Brain microvascular endothelial cell (primary cell): Measurements from ENCODE around the gene PSPH.
"Not testable (repeated sequence)": the region's sequence is repeated elsewhere in the genome, so short reads cannot be mapped to it uniquely, and the experiment has no call there.

Experiments used
- DNase-seq: peaks from one replicate; pipeline ENCODE4 v3.0.0-alpha.2; 2020
- H3K27ac ChIP-seq: fragments of 250-450 bp; sonication (Bioruptor Pico); 2 replicates; pipeline ENCODE4 v1.5.1; 2020; ENCODE audit warnings: mild to moderate bottlenecking, moderate library complexity
- H3K27me3 ChIP-seq: fragments of 250-450 bp; sonication (Bioruptor Pico); replicated peaks from 2 replicates; pipeline ENCODE4 v1.5.1; 2020; ENCODE audit warnings: mild to moderate bottlenecking
- H3K36me3 ChIP-seq: fragments of 250-450 bp; sonication (Bioruptor Pico); replicated peaks from 2 replicates; pipeline ENCODE4 v1.5.1; 2020; ENCODE audit warnings: mild to moderate bottlenecking
- H3K4me3 ChIP-seq: 2 replicates; pipeline ENCODE4 v1.5.1; 2011; ENCODE audit warnings: low read depth, mild to moderate bottlenecking, control low read depth, low read length, moderate library complexity
- in situ Hi-C: cut with HindIII; loops from 2 replicates; pipeline ENCODE4 v1.10.0; 2017; ENCODE audit warnings: low sequenced_read_pairs, low pct_ligation_motif_present
- TF ChIP-seq, protein P1 (sequence below): IDR thresholded peaks from 2 replicates; pipeline ENCODE4 v1.5.1; 2011; ENCODE audit warnings: low read depth, mild to moderate bottlenecking, moderate library complexity, low read length, control low read depth, inconsistent platforms; ENCODE audit errors: missing control alignments

Gene PSPH

DNA sequence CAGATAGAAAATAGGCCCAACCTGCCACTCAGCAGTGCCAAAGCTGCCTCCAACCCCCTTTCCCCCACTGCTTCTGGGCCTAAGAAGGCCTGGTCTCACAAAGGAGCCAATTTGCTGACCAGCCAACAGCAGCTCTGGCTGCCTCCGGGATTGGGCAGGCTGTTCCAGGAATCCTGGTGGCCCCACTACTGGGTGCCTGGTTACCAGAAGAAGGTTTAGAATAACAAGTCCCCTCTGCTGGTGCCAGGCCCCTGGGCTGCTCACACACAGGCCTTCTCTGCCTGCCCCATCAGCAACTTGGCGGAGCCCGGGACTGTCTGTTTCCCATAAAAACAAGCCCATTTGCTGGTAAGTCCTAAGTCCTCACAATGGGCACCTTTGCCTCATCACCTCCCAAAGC lies 40.3 kb upstream of the PSPH start:
- H3K36me3 ChIP-seq: no peaks in the 10 kb centered on the region
- no peak for DNase-seq
- TF ChIP-seq, protein P1, sequence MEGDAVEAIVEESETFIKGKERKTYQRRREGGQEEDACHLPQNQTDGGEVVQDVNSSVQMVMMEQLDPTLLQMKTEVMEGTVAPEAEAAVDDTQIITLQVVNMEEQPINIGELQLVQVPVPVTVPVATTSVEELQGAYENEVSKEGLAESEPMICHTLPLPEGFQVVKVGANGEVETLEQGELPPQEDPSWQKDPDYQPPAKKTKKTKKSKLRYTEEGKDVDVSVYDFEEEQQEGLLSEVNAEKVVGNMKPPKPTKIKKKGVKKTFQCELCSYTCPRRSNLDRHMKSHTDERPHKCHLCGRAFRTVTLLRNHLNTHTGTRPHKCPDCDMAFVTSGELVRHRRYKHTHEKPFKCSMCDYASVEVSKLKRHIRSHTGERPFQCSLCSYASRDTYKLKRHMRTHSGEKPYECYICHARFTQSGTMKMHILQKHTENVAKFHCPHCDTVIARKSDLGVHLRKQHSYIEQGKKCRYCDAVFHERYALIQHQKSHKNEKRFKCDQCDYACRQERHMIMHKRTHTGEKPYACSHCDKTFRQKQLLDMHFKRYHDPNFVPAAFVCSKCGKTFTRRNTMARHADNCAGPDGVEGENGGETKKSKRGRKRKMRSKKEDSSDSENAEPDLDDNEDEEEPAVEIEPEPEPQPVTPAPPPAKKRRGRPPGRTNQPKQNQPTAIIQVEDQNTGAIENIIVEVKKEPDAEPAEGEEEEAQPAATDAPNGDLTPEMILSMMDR: no peak
- H3K27me3 ChIP-seq: no peaks in the 10 kb centered on the region
- H3K4me3 ChIP-seq: no peak overlapping the region
- no peak overlapping the region for H3K27ac ChIP-seq
- in situ Hi-C loops: no loop called here

DNA sequence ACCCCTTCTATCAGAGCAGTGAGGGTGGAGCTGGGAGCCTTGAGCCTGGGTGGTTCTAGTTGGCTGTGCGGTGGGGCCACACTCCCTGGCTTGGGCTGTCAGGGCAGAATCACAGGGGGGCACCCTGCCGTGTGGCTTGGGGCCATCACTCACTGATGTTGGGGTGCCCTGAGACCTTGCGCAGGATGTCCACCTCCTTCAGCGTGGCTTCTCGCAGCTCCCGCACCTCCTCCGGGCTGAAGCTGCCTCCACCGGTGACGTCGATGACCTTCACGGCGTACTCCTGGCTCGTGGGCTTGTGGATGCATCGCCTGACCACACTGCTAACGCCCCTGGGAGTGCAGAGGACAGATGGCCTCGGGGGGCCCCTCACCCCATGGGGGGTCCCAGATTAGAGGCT lies 36.2 kb upstream of the PSPH start:
- H3K27ac ChIP-seq: no peak overlapping the region
- in situ Hi-C loops: no loop called here
- TF ChIP-seq, protein P1: no peak

DNA sequence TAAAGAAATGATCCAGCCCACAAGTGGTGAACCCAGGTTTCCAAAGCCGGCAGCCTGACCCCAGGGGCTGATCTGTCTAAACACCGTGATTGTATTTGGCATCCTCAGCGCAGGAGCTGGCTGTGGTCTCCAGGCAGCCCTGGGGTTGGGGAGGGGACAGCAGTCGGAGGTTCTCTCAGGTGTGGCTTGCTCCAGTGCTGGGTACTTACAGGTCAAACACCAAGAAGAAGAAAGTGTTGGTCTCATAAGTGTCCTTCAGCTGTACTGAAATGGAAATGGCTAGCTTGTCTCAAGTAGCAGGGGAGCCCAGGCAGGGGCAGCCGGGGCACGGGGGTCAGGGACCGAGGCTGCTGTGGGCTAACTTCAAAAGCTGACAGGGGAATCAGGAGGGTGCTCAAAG lies 35.5 kb upstream of the PSPH start:
- in situ Hi-C loops: no loop called here
- no peak for DNase-seq

More for the DNA sequence above, 36.2 kb upstream of the PSPH start:
- Histone ChIP-seq H3K36me3 (peaks cover 2% of the 10 kb centered on the region), H3K27me3 (no peaks in the 10 kb centered on the region), H3K4me3 (no peak overlapping the region)
- no peak for DNase-seq

DNA sequence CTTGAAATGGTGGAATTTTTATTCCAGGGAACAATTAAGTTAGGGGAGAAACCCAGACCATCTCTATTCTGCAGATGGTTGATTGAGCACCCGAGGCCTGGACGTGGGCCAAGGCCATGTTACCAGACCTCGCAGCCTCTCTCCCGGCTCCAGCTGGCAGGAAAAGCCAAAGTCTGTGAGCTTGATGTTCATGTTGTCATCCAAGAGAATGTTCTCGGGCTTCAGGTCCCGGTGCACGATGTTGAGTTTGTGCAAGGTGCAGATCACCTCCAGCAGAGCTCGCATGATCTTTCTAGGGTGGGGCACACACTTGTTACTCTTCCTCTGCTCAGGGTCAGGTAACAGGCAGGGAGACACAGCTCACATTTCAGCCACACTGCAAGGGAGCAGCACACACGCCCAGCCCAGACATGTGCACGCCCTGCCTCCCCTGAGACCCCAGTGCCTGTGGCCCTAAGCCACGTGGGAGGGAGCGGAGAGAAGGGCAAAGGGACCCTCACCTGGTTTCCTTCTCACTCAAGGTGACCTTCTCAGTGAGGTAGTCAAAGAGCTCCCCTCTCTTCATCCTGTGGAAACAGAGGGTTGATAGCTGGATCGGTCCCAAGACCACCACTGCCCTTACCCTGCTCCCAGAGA lies 32.0 kb upstream of the PSPH start:
- TF ChIP-seq, protein P1: no peak
- no peak for DNase-seq
- Histone ChIP-seq H3K36me3 (peaks cover 30% of the 10 kb centered on the region), H3K4me3 (no peak overlapping the region), H3K27me3 (no peaks in the 10 kb centered on the region), H3K27ac (no peak overlapping the region)
- in situ Hi-C loops: no loop called here

More for the DNA sequence above, 35.5 kb upstream of the PSPH start:
- no peak overlapping the region for H3K27ac ChIP-seq
- peaks cover 6% of the 10 kb centered on the region for H3K36me3 ChIP-seq
- TF ChIP-seq, protein P1: no peak
- H3K4me3 ChIP-seq: no peak overlapping the region
- H3K27me3 ChIP-seq: no peaks in the 10 kb centered on the region

DNA sequence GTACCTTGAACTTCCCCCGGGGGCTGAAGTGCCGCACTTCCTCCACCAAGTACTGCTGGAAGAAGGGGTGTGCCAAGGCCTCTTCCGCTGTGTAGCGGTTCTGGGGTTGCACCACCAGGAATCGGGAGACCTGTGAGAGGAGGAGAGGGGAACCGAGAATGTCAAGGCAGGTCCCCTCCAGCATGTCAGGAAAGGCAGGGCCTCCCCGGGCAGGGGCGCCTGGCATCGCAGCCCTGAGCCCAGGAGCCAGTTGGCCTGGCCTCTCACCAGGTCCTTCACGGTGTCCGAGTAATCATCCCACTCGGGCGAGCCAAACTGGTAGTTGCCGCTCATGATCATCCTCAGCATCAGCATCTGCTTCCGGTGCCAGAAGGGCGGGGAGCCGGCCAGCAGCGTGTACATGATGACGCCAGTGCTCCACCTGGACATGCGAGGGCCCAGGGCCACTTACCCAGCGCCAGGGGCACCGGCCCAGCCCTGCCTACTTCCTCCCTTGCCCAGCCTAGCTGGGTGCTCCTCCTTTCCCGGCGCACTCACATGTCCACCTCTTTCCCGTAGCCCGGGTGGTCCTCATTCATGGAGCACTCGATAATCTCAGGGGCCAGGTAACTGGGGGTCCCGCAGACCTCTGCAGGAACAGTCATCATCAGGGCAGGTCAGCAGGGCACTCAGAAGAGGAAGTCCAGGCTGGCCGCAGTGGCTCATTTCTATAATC lies 30.5 kb upstream of the PSPH start:
- TF ChIP-seq, protein P1: no peak
- peaks cover 37% of the 10 kb centered on the region for H3K36me3 ChIP-seq
- no peak overlapping the region for H3K4me3 ChIP-seq
- H3K27ac ChIP-seq: no peak overlapping the region
- in situ Hi-C loops: no loop called here
- DNase-seq: no peak
- no peaks in the 10 kb centered on the region for H3K27me3 ChIP-seq

DNA sequence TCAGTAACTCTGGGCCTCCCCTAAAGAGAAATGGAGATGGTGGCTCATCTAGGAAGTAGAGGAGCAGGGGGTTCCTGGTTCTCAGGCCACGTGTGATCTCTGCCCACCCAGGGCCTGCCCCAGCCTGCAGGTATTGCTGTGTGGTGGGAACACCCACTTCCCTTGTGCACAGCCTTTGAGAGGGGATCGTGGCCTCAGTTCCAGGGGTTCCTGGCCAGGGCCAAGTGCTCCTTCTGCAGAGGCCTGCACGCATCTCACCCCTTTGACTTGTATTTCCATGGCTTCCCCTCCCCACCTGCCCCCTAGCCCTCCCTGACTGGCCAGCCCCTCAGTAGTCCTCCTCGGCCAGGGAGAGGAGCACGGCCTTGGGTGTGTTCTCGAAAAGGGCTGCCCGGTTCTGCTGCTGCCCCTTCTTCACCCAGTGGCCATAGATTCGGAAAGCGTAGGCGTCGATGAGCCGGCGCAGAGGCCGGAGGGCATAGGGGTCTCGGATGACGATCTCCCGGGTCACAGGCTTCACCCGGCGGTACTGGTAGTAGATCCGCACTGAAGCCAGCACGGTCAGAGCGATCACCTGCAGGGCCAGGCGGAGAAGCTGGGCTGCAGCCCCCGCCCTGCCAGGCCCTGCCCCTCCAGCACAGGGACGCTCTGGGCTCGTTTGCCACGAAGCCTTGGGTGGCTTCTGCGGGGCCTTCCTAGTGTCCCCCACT lies 29.6 kb upstream of the PSPH start:
- H3K27me3 ChIP-seq, H3K27ac ChIP-seq, H3K4me3 ChIP-seq, DNase-seq, in situ Hi-C loops: not testable (repeated sequence)
- peaks cover 43% of the 10 kb centered on the region for H3K36me3 ChIP-seq
